ENCODE measurements around the gene CPNE5. TPM values are rescaled to one million over a fixed set of nuclear protein-coding genes. Genes with fewer than 3 reads are reported as not detected.

Gene CPNE5
- total and polyA plus RNA-seq, 4 experiments from 2014 or later = 0.47 to 2.7 (median 1.3) TPM

- no peak overlapping the region for H3K4me3 ChIP-seq (ENCODE audit: low read length in 2 of 2)
- POLR2A ChIA-PET (ENCODE audit: partially characterized antibody) = no interaction called here
These were observed 11.9 kb upstream of the CPNE5 start for GRCh38 chr6:36851149-36851614.

DNA sequence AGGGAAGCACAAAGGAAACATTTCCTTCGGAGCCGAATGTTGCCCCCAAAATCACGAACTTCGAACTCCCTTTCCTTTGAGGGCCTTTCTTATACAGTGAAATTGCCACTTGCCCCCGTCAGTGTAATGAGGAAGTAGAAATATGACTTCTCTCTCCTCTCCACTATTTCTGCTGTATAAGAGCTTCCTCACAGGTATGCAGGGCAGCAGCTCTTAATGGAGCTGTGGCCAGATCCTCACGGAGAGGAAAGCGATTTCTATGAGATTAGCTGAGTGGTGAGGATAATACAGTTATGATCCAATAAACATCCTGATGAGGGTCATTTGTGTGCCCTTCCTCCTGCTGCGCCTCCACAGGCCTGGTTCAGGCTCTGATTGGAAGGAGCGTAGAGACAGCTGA is 10.8 kb upstream of the CPNE5 start:
- H3K36me3 ChIP-seq (ENCODE audit: insufficient read depth, low read length) = peaks cover 9% of the 10 kb centered on the region
- H3K27me3 Mint-ChIP-seq = no peaks in the 10 kb centered on the region
- H3K9me3 ChIP-seq (ENCODE audit: control insufficient read depth in 1 of 2, low read length in 2 of 2) = peaks cover 0 to 3% of the 10 kb centered on the region in 2 donors
- DNase-seq = no peak
- H3K4me1 Mint-ChIP-seq = no peaks in the 10 kb centered on the region
- no peak overlapping the region for H3K4me3 Mint-ChIP-seq
- CTCF ChIA-PET (ENCODE audit: partially characterized antibody) = interaction anchor here (0.7 to 5.6 kb wide), 10 partner anchors 10 to 168 kb away, joined by 3 to 47 read pairs (median 3); partner anchors contain the start of gene PPIL1
- no peak overlapping the region for H3K27ac ChIP-seq (ENCODE audit: low read depth, low read length)
- no peaks in the 10 kb centered on the region for H3K27me3 ChIP-seq (ENCODE audit: insufficient read depth, low read length)
- peaks cover 44% of the 10 kb centered on the region in 2 donors for H3K36me3 Mint-ChIP-seq
- H3K27ac Mint-ChIP-seq = no peak overlapping the region
- H3K4me1 ChIP-seq (ENCODE audit: insufficient read depth, low read length) = no peaks in the 10 kb centered on the region
- peaks cover 0 to 20% (median 15%) of the 10 kb centered on the region in 8 donors for H3K9me3 Mint-ChIP-seq
- POLR2A ChIA-PET (ENCODE audit: partially characterized antibody) = no interaction called here
- intact Hi-C loops (cut with micrococcal nuclease) = no loop called here
- H3K4me3 ChIP-seq (ENCODE audit: low read length in 2 of 2) = no peak overlapping the region

More at GRCh38 chr6:36851149-36851614, 11.9 kb upstream of the CPNE5 start:
- Mint-ChIP-seq H3K36me3 (peaks cover 55% of the 10 kb centered on the region in 2 donors), H3K9me3 (peaks cover 0 to 20% (median 15%) of the 10 kb centered on the region in 8 donors), H3K4me3 (no peak overlapping the region), H3K27me3 (no peaks in the 10 kb centered on the region), H3K27ac (no peak overlapping the region), H3K4me1 (no peaks in the 10 kb centered on the region)
- H3K27ac ChIP-seq (ENCODE audit: low read depth, low read length) = no peak overlapping the region
- H3K36me3 ChIP-seq (ENCODE audit: insufficient read depth, low read length) = peaks cover 20% of the 10 kb centered on the region
- no peaks in the 10 kb centered on the region for H3K4me1 ChIP-seq (ENCODE audit: insufficient read depth, low read length)
- peak in 4 of 5 donors; percentile 37 to 49 (median 46) for DNase-seq
- H3K9me3 ChIP-seq (ENCODE audit: control insufficient read depth in 1 of 2, low read length in 2 of 2) = peaks cover 0 to 3% of the 10 kb centered on the region in 2 donors
- CTCF ChIA-PET (ENCODE audit: partially characterized antibody) = interaction anchor here (0.9 to 5.6 kb wide), 10 partner anchors 9 to 375 kb away, joined by 3 to 47 read pairs (median 4); partner anchors contain the start of gene C6orf89
- intact Hi-C loops (cut with micrococcal nuclease) = loop anchor here (1.0 kb wide), 1 partner anchor 85 kb away; no protein-coding TSS in a partner anchor
- no peaks in the 10 kb centered on the region for H3K27me3 ChIP-seq (ENCODE audit: insufficient read depth, low read length)

DNA sequence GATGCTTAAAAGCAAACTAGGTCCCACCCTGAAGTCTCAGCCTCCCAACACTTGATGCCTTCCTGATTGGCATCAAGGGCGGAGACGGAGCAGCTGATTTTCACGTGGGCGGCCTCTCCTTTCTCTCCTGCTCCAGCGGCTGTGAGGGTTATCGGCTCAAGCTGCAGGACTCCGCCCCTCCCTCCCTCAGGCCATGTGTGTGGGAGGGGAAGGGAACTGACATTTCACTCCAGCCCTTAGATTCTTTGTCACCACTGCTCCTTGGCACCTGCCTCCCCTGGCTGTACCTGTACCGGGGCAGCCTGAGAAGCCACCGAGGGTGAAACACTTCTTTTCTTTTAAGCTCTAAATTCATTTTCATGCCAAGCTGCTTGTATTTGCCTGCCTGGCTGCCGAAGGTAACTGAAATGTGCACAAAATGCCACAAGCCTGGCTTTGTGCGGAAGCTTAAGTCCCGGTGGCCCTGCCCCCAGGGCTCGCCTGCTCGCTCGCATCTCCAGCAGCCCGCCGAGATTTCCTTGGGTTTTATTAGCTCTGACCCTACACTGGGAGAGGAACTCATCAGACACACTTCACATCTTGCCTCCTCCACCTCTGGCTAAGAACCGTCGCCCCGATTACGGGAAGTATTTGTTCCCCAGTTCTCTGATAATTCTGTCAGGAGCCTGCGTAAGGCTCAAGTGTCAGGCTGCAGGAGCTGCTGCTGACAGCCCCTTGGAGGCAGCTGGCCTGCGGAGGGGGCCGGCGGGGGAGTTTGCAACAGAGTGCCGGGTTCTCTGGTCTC is 9.6 kb upstream of the CPNE5 start:
- Mint-ChIP-seq H3K4me3 (no peak overlapping the region), H3K9me3 (peaks cover 0 to 20% (median 15%) of the 10 kb centered on the region in 8 donors), H3K36me3 (peaks cover 33 to 36% of the 10 kb centered on the region in 2 donors), H3K27me3 (no peaks in the 10 kb centered on the region), H3K27ac (no peak overlapping the region), H3K4me1 (no peaks in the 10 kb centered on the region)
- Histone ChIP-seq H3K4me3 (ENCODE audit: low read length in 2 of 2) (no peak overlapping the region), H3K9me3 (ENCODE audit: control insufficient read depth in 1 of 2, low read length in 2 of 2) (peaks cover 0 to 3% of the 10 kb centered on the region in 2 donors), H3K4me1 (ENCODE audit: insufficient read depth, low read length) (no peaks in the 10 kb centered on the region), H3K27ac (ENCODE audit: low read depth, low read length) (no peak overlapping the region), H3K36me3 (ENCODE audit: insufficient read depth, low read length) (peaks cover 9% of the 10 kb centered on the region), H3K27me3 (ENCODE audit: insufficient read depth, low read length) (no peaks in the 10 kb centered on the region)
- intact Hi-C loops (cut with micrococcal nuclease) = no loop called here
- POLR2A ChIA-PET (ENCODE audit: partially characterized antibody) = no interaction called here
- DNase-seq = no peak
- CTCF ChIA-PET (ENCODE audit: partially characterized antibody) = interaction anchor here (1.0 to 5.6 kb wide), 10 partner anchors 12 to 237 kb away, joined by 3 to 47 read pairs (median 3); partner anchors contain the start of gene PPIL1

DNA sequence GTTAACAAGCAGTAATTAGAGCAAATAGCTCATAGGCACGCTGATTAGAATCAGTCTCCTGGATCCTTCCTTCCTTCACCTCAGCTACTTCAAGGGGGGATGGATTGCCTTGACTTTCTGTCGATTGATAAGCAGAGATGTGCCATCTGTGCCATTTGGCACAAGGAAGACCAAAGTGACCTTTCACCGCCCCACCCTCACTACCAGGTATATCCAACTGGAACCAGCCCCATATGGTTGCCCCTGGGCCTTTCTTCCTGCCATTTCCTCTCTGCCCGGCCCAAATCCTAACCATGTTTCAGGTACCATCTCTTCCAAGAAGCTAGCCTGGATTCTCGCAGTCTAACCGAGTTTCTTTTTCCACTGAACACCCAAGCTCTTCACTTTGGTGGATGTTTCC is 8.7 kb upstream of the CPNE5 start:
- Histone ChIP-seq H3K4me3 (ENCODE audit: low read length in 2 of 2) (no peak overlapping the region), H3K27ac (ENCODE audit: low read depth, low read length) (no peak overlapping the region), H3K4me1 (ENCODE audit: insufficient read depth, low read length) (no peaks in the 10 kb centered on the region), H3K27me3 (ENCODE audit: insufficient read depth, low read length) (no peaks in the 10 kb centered on the region), H3K36me3 (ENCODE audit: insufficient read depth, low read length) (peaks cover 7% of the 10 kb centered on the region), H3K9me3 (ENCODE audit: control insufficient read depth in 1 of 2, low read length in 2 of 2) (peaks cover 0 to 3% of the 10 kb centered on the region in 2 donors)
- ChIA-PET CTCF (ENCODE audit: partially characterized antibody) (interaction anchor here (0.7 to 1.6 kb wide), 4 partner anchors 18 to 362 kb away, joined by 3 to 4 read pairs (median 3); no protein-coding TSS in a partner anchor), POLR2A (ENCODE audit: partially characterized antibody) (no interaction called here)
- Mint-ChIP-seq H3K9me3 (peaks cover 0 to 20% (median 15%) of the 10 kb centered on the region in 8 donors), H3K36me3 (peaks cover 25 to 27% of the 10 kb centered on the region in 2 donors), H3K27ac (peak overlapping the region in 1 of 7 donors; percentile 11), H3K4me3 (no peak overlapping the region), H3K27me3 (no peaks in the 10 kb centered on the region), H3K4me1 (no peaks in the 10 kb centered on the region)
- intact Hi-C loops (cut with micrococcal nuclease) = no loop called here
- no peak for DNase-seq

DNA sequence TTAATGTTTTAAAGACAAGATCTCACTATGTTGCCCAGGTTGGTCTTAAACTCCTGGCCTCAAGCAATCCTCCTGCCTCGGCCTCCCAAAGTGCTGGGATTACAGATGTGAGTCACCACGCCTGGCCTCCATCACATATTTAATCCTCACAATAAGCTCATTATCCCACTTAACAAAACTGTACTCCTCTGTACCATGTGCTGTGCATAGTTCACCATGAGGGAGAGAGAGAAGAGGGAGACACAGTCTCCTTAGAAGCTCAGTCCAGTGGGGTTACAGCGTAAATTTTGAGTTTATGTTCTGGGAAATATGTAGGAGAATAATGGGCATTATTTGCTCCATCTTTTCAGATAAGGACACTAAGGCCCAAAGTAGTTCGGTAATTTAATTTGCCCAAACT is 7.9 kb upstream of the CPNE5 start:
- Histone ChIP-seq H3K9me3 (ENCODE audit: control insufficient read depth in 1 of 2, low read length in 2 of 2) (peaks cover 0 to 3% of the 10 kb centered on the region in 2 donors), H3K36me3 (ENCODE audit: insufficient read depth, low read length) (no peaks in the 10 kb centered on the region), H3K4me1 (ENCODE audit: insufficient read depth, low read length) (no peaks in the 10 kb centered on the region), H3K27me3 (ENCODE audit: insufficient read depth, low read length) (no peaks in the 10 kb centered on the region), H3K4me3 (ENCODE audit: low read length in 2 of 2) (no peak overlapping the region), H3K27ac (ENCODE audit: low read depth, low read length) (no peak overlapping the region)
- no peaks in the 10 kb centered on the region for H3K4me1 Mint-ChIP-seq
- intact Hi-C loops (cut with micrococcal nuclease) = no loop called here
- no peak overlapping the region for H3K27ac Mint-ChIP-seq
- CTCF ChIA-PET (ENCODE audit: partially characterized antibody) = interaction anchor here (0.7 to 1.1 kb wide), 3 partner anchors 17 to 363 kb away, joined by 3 read pairs; no protein-coding TSS in a partner anchor
- no peak overlapping the region for H3K4me3 Mint-ChIP-seq
- POLR2A ChIA-PET (ENCODE audit: partially characterized antibody) = no interaction called here
- H3K36me3 Mint-ChIP-seq = peaks cover 18 to 19% of the 10 kb centered on the region in 2 donors
- H3K9me3 Mint-ChIP-seq = peaks cover 0 to 20% (median 15%) of the 10 kb centered on the region in 8 donors
- no peak for DNase-seq
- no peaks in the 10 kb centered on the region for H3K27me3 Mint-ChIP-seq

- no peak for DNase-seq
- Histone ChIP-seq H3K9me3 (ENCODE audit: control insufficient read depth in 1 of 2, low read length in 2 of 2) (peaks cover 0 to 2% of the 10 kb centered on the region in 2 donors), H3K4me3 (ENCODE audit: low read length in 2 of 2) (no peak overlapping the region), H3K4me1 (ENCODE audit: insufficient read depth, low read length) (peaks cover 11% of the 10 kb centered on the region), H3K27ac (ENCODE audit: low read depth, low read length) (no peak overlapping the region), H3K27me3 (ENCODE audit: insufficient read depth, low read length) (peaks cover 9% of the 10 kb centered on the region), H3K36me3 (ENCODE audit: insufficient read depth, low read length) (no peaks in the 10 kb centered on the region)
- intact Hi-C loops (cut with micrococcal nuclease) = no loop called here
- CTCF ChIA-PET (ENCODE audit: partially characterized antibody) = no interaction called here
- Mint-ChIP-seq H3K4me3 (no peak overlapping the region), H3K27ac (no peak overlapping the region), H3K27me3 (peaks cover 4 to 5% of the 10 kb centered on the region in 2 donors), H3K36me3 (peaks cover 3 to 4% of the 10 kb centered on the region in 2 donors), H3K9me3 (peaks cover 0 to 10% (median 5%) of the 10 kb centered on the region in 8 donors), H3K4me1 (peaks cover 1 to 10% (median 6%) of the 10 kb centered on the region in 4 donors)
- POLR2A ChIA-PET (ENCODE audit: partially characterized antibody) = no interaction called here
These were observed 6.0 kb upstream of the CPNE5 start for GRCh38 chr6:36845233-36845632.
